ENCODE measurements around the gene RMND5A. TPM values are rescaled to one million over a fixed set of nuclear protein-coding genes. Genes with fewer than 3 reads are reported as not detected.

RMND5A gene
- total RNA-seq, 1 donor from 2014 or later = 25.6 TPM

- intact Hi-C loops (cut with micrococcal nuclease) = no loop called here
Measured at GRCh38 chr2:86790676-86791572, 70.8 kb downstream of the RMND5A start, which contains the start of gene CD8A. CD8A (minus strand) TSS chr2:86790913; CDS start chr2:86790825, 88 bp downstream.

GRCh38 chr2:86791573-86791972 lies 71.5 kb downstream of the RMND5A start:
- intact Hi-C loops (cut with micrococcal nuclease) = no loop called here

- intact Hi-C loops (cut with micrococcal nuclease) = no loop called here
Measured at GRCh38 chr2:86793752-86794151, 73.7 kb downstream of the RMND5A start.

GRCh38 chr2:86794861-86795260 lies 74.8 kb downstream of the RMND5A start:
- intact Hi-C loops (cut with micrococcal nuclease) = no loop called here

- intact Hi-C loops (cut with micrococcal nuclease) = loop anchor here (10.0 kb wide), 1 partner anchor 414 kb away; no protein-coding TSS in a partner anchor
Measured at GRCh38 chr2:86800856-86801567, 80.9 kb downstream of the RMND5A start.

GRCh38 chr2:86806059-86806857 lies 86.2 kb downstream of the RMND5A start:
- intact Hi-C loops (cut with micrococcal nuclease) = loop anchor here (10.0 kb wide), 1 partner anchor 409 kb away; no protein-coding TSS in a partner anchor

- intact Hi-C loops (cut with micrococcal nuclease) = loop anchor here (10.0 kb wide), 1 partner anchor 408 kb away; no protein-coding TSS in a partner anchor
Measured at GRCh38 chr2:86807133-86807467, 87.0 kb downstream of the RMND5A start.

- intact Hi-C loops (cut with micrococcal nuclease) = loop anchor here (1.0 to 10.0 kb wide), 2 partner anchors 43 to 407 kb away; no protein-coding TSS in a partner anchor
Measured at GRCh38 chr2:86807468-86808275, 87.6 kb downstream of the RMND5A start.

GRCh38 chr2:86808315-86809161 lies 88.4 kb downstream of the RMND5A start:
- intact Hi-C loops (cut with micrococcal nuclease) = loop anchor here (1.0 to 10.0 kb wide), 2 partner anchors 44 to 406 kb away; no protein-coding TSS in a partner anchor

- intact Hi-C loops (cut with micrococcal nuclease) = loop anchor here (10.0 kb wide), 1 partner anchor 405 kb away; no protein-coding TSS in a partner anchor
Measured at GRCh38 chr2:86809481-86810121, 89.5 kb downstream of the RMND5A start.

GRCh38 chr2:86815611-86816010 lies 95.5 kb downstream of the RMND5A start:
- intact Hi-C loops (cut with micrococcal nuclease) = no loop called here

GRCh38 chr2:86818114-86818801 lies 98.2 kb downstream of the RMND5A start:
- intact Hi-C loops (cut with micrococcal nuclease) = no loop called here

GRCh38 chr2:86818957-86819356 lies 98.9 kb downstream of the RMND5A start:
- intact Hi-C loops (cut with micrococcal nuclease) = no loop called here

- intact Hi-C loops (cut with micrococcal nuclease) = no loop called here
Measured at GRCh38 chr2:86821306-86821705, 101.2 kb downstream of the RMND5A start.

- intact Hi-C loops (cut with micrococcal nuclease) = no loop called here
Measured at GRCh38 chr2:86821842-86822241, 101.8 kb downstream of the RMND5A start.

- intact Hi-C loops (cut with micrococcal nuclease) = no loop called here
Measured at GRCh38 chr2:86822668-86823345, 102.7 kb downstream of the RMND5A start.

- intact Hi-C loops (cut with micrococcal nuclease) = no loop called here
Measured at GRCh38 chr2:86825036-86825692, 105.1 kb downstream of the RMND5A start.

Data from T-helper 1 cell treated with Interleukin-12 subunit alpha and Interleukin-12 subunit beta and Interleukin-4 antibody, amounts not matched to agents 30 ng/mL and 1 ng/mL, for 36 hours (primary cell).